Uterus (tissue), 2 donors: ENCODE measurements around the gene P2RY14.

Experiments used
- POLR2A ChIP-seq, 2 donors: fragments of 450-650 bp; IDR thresholded peaks; one replicate each; pipeline ENCODE4 v1.6.1; 2016; ENCODE audit warnings: antibody characterized with exemption in 2 of 2, mild to moderate bottlenecking in 1 of 2, moderate library complexity in 1 of 2
- TF ChIP-seq, protein P1 (sequence below), 4 experiments: fragments of 200-600 bp in 2 of 4; fragments of 450-650 bp in 2 of 4; sonication (generic) in 2 of 4; IDR thresholded peaks; one replicate each; pipeline ENCODE4 v1.5.1; 2016 to 2019; ENCODE audit warnings: antibody characterized with exemption in 4 of 4, mild to moderate bottlenecking in 2 of 4, moderate library complexity in 1 of 4

DNA sequence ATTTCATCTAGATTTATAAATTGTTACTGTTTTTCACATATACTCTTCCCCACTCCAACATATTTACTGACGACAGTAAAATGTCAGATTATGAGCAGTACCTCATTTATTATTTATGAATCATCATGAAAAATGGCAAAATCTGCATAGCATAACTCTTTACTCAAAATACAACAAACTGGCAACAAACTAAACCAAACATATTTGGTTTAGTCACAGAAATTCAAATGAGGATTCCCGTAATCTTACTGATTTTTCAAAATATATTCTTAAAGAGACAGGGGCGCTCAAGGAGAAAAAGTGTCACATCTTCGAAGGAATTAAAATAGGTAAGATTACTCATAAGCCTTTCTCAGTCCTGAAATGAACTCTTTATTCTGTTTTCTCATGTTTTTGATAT is 41.3 kb upstream of the P2RY14 start:
- no peak for TF ChIP-seq POLR2A (IDR thresholded peaks at IDR 0.05)
- TF ChIP-seq, protein P1, sequence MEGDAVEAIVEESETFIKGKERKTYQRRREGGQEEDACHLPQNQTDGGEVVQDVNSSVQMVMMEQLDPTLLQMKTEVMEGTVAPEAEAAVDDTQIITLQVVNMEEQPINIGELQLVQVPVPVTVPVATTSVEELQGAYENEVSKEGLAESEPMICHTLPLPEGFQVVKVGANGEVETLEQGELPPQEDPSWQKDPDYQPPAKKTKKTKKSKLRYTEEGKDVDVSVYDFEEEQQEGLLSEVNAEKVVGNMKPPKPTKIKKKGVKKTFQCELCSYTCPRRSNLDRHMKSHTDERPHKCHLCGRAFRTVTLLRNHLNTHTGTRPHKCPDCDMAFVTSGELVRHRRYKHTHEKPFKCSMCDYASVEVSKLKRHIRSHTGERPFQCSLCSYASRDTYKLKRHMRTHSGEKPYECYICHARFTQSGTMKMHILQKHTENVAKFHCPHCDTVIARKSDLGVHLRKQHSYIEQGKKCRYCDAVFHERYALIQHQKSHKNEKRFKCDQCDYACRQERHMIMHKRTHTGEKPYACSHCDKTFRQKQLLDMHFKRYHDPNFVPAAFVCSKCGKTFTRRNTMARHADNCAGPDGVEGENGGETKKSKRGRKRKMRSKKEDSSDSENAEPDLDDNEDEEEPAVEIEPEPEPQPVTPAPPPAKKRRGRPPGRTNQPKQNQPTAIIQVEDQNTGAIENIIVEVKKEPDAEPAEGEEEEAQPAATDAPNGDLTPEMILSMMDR (IDR thresholded peaks at IDR 0.05), result no peak
